SU-DHL-6 (cell line): ENCODE data around the gene RAB6B.

Experiments used
- EZH2phosphoT487 ChIP-seq: fragments of 200-600 bp; sonication (generic), shearing (Covaris generic); conservative IDR thresholded peaks from 2 replicates; pipeline ENCODE4 v1.6.1; 2018; ENCODE audit warnings: mild to moderate bottlenecking, antibody characterized with exemption, low read length, moderate library complexity, mixed read lengths
- TF ChIP-seq, protein P1 (sequence below): fragments of 200-600 bp; sonication (generic); IDR thresholded peaks from one replicate; pipeline ENCODE4 v1.5.1; 2017; ENCODE audit warnings: antibody characterized with exemption, mild to moderate bottlenecking, low read length, moderate library complexity; ENCODE audit not compliant: insufficient read depth, poor library complexity, severe bottlenecking

DNA sequence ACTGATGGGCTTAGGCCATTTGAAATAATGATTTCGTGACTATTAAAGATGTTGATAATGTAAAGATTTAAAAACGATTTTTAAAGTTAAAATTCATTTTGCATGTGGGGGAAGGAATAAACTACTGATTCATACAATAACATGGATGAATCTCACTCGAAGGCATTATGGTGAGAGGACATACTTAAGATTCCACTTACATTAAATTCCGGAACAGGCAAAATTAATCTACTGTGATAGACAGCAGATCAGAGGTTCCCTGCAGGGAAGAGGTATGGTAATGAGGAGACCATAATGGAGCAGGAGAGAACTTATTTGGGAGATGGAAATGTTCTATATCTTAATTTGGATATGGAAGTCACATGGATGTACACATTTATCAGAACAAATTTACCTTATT, 28.4 kb upstream of the RAB6B start:
- TF ChIP-seq, protein P1, sequence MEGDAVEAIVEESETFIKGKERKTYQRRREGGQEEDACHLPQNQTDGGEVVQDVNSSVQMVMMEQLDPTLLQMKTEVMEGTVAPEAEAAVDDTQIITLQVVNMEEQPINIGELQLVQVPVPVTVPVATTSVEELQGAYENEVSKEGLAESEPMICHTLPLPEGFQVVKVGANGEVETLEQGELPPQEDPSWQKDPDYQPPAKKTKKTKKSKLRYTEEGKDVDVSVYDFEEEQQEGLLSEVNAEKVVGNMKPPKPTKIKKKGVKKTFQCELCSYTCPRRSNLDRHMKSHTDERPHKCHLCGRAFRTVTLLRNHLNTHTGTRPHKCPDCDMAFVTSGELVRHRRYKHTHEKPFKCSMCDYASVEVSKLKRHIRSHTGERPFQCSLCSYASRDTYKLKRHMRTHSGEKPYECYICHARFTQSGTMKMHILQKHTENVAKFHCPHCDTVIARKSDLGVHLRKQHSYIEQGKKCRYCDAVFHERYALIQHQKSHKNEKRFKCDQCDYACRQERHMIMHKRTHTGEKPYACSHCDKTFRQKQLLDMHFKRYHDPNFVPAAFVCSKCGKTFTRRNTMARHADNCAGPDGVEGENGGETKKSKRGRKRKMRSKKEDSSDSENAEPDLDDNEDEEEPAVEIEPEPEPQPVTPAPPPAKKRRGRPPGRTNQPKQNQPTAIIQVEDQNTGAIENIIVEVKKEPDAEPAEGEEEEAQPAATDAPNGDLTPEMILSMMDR, result no peak
- TF ChIP-seq EZH2phosphoT487, result no peak
